ENCODE data around the gene SUMO4. TPM values are rescaled to one million over a fixed set of nuclear protein-coding genes. Genes with fewer than 3 reads are reported as not detected.

Gene SUMO4
- total and polyA plus RNA-seq, 2 of the 4 experiments (the other 2 are of a cell fraction): 2.2 TPM; not detected in 1

Other genes starting within 250 kb of the SUMO4 start
- gene TAB2, start 82.5 kb upstream of the SUMO4 start, total RNA-seq (2012; rRNA removed): 20.8 and 21.4 TPM in 2 replicates
- 23.9 and 25.3 TPM in 2 replicates for gene TAB2, start 82.5 kb upstream of the SUMO4 start, polyA plus RNA-seq (2012; rRNA removed)
- gene ZC3H12D, start 84.8 kb downstream of the SUMO4 start, total RNA-seq (2012; rRNA removed): under 0.01 TPM in 1 of 2 replicates, not detected in the other
- 0.07 and 0.12 TPM in 2 replicates for gene ZC3H12D, start 84.8 kb downstream of the SUMO4 start, polyA plus RNA-seq (2012; rRNA removed)
- 13.3 and 29.7 TPM in 2 replicates for gene PPIL4, start 145.8 kb downstream of the SUMO4 start, total RNA-seq (2012; rRNA removed)
- gene PPIL4, start 145.8 kb downstream of the SUMO4 start, polyA plus RNA-seq (2012; rRNA removed): 7.7 and 10.6 TPM in 2 replicates
- gene GINM1, start 166.1 kb downstream of the SUMO4 start, total RNA-seq (2012; rRNA removed): 24.9 and 31.4 TPM in 2 replicates
- gene GINM1, start 166.1 kb downstream of the SUMO4 start, polyA plus RNA-seq (2012; rRNA removed): 20.9 and 23.6 TPM in 2 replicates
- 24.6 and 33.3 TPM in 2 replicates for gene KATNA1, start 248.5 kb downstream of the SUMO4 start, total RNA-seq (2012; rRNA removed)
- gene KATNA1, start 248.5 kb downstream of the SUMO4 start, polyA plus RNA-seq (2012; rRNA removed): 13.1 and 15.3 TPM in 2 replicates